ENCODE measurements around the gene ATF3.
A peak's percentile ranks its signal among the peaks of the same experiment; 100 is the strongest.
"Not testable (repeated sequence)": the region's sequence is repeated elsewhere in the genome, so short reads cannot be mapped to it uniquely, and the experiment has no call there.

ATF3 gene

DNA sequence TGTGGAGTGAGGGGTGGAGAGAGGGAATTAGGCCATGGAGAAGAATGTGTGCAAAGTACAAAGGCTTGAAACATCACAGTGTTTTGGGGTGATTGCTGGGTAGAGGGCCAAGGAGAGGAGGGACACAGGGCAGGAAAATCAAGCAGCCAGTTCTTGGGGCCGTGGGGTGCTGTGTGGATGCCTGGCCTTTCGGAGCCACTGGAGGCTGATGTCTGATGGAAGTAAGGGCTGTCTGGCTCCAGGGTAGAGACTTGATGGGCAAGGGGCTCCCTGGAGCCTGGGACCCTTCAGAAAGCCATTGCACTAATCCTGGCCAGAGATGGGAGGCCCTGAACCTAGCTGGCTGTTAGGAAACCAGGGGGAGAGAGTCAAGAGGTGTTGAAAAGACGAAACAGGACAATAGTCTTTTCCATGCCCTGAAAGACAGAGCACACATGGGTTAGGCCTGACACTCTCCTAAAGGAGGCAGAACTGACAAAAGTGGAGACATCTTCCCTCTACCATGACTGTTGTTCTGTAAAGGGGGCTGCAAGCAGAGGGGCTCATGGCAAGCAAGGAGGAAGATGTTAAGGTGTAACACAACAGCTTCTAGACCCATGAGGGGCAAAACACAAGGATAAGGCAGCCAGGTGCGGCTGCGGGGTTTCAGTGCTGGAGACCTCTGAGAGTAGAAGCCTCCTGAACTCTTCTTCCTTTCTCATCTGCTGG is 21.0 kb downstream of the ATF3 start:
- no peak for DNase-seq

GRCh38 chr1:212630158-212630900 is 21.8 kb downstream of the ATF3 start:
- peak; percentile 69 for DNase-seq

DNA sequence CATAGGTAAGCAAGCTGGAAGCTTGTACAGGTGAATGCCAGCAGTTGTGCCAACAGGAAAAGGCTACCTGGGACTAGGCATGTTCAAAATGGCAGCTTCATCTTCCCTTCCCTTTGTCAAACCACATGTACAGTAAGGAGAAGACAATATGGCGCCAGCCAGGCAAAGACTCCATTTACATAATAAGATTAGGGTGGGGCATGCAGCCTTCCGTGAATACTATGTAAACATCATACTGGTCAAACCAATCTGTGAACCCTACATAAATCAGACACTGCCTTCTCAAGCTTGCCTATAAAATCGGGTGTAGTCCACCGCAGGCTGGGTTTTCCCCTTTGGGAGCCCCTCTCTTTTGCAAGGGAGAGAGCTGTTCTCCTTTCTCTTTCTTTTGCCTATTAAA is 24.6 kb downstream of the ATF3 start:
- DNase-seq = no peak

- no peak for DNase-seq
These were observed 25.7 kb downstream of the ATF3 start for GRCh38 chr1:212634252-212634651.

- no peak for DNase-seq
These were observed 26.6 kb downstream of the ATF3 start for GRCh38 chr1:212635141-212635631.

DNA sequence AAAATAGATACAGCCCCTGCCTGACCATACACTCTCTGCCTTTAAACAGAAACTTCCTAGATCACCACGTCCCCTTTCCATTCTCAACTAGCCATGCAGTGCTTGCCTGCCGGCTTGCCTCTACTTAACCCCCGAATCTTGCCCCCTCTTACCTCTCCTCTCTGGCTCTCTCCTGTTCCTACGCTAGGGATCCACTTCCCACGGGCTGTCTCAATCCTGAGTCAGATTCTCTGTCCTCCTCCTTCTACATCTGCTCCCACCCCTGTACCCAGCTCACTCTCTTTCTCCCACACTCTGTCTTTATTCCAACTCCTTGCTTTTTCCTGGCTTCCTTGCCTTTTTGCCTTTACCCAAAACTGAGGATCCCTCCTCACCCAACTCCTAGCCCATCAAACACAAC is 29.3 kb downstream of the ATF3 start:
- no peak for DNase-seq

DNA sequence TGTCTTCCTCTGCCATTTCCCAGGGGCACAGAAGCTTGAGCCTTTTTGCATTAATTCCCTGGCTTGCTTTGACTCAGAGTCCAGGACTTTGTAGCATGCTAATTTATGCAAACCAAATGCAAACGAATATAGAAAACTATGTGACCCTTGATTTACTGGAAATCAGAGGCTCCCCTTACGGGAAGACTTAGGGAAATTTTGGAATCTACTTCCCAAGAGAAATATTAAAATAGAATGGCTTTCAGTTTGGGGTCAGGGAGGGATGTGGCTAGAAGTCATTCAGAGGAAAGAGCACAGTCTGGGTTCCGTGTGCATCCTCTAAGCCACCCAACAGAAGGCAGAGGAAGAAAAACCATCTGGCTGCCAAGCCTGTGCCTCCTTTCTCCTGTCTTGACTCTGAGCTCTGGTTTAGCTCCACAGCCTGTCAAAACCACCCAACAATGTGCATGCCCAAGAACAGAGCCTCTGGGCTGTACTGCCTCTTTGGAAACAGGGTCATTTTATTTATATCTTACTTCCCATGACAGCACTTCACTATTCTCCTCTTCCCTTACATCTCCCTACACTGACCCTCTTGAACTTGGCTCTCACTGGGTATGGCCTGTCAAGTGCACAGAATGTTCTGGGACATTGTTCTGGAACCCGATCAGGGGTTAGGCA is 30.1 kb downstream of the ATF3 start:
- DNase-seq = no peak

DNA sequence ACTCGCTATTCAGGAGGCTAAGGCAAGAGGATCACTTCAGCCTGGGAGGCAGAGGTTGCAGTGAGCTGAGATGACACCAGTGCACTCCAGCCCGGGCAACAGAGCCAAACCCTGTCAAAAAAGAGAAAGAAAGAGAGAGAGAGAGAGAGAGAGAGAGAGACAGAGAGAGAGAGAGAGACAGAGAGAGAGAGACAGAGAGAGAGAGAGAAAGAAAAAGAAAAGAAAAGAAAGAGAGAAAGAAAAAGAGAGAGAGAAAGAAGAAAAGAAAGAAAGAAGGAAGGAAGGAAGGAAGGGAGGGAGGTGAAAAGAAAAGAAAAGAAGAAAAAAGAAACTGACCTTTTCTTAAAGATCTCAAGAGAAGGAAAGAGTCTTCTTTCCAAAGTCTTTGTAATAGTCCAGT is 31.0 kb downstream of the ATF3 start:
- not testable (repeated sequence) for DNase-seq

GRCh38 chr1:212640223-212640878 is 31.8 kb downstream of the ATF3 start:
- no peak for DNase-seq

DNA sequence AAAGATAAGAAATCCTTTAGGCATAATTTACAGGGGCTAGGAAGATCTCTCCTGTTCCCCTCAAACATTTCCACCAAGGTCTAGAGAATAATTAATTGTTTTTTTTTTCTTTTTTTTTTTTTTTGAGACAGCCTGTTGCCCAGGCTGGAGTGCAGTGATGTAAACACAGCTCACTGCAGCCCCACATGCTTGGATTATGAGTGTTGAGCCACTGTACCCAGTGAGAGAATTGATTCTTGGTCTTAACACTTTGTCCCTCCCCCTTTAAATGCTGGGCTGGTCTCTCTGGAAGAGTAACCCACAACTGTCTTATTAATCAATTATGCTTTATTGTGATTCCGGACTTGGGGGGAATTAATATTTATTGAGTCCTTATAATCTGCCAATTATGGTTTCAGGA is 33.4 kb downstream of the ATF3 start:
- no peak for DNase-seq

- no peak for DNase-seq
These were observed 35.3 kb downstream of the ATF3 start for GRCh38 chr1:212643877-212644276.

DNA sequence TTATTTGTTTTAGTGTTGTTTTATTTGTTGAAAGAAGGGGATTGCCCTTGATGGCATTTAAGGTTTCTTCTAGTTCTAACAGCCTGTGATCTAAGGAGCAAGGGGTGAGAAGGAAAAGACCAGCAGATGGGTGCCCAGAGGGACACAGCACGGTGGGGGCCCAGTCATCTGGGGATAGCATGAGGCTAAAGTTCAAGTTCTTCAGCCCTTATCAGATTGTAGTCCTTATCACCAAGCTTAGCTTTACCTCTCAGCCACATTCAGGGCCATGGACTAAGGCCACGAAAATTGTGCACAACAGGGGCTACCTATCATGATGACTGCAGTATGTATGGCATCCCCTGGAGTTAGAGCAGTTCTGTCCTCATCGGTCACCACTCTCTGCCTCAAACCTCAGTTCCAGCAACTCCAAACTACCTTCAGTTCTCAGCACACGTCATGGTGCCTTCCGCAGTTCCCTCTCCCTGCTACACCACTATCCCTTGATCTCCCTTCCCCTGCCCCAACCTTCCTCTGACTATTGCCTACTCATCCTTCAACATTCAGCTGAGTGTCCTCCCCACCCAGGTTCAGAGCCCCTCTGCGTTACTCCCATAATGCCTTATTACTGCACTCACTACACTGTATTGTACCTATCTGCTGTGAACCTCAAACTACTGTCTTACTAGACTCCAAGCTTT is 36.4 kb downstream of the ATF3 start:
- DNase-seq = no peak

DNA sequence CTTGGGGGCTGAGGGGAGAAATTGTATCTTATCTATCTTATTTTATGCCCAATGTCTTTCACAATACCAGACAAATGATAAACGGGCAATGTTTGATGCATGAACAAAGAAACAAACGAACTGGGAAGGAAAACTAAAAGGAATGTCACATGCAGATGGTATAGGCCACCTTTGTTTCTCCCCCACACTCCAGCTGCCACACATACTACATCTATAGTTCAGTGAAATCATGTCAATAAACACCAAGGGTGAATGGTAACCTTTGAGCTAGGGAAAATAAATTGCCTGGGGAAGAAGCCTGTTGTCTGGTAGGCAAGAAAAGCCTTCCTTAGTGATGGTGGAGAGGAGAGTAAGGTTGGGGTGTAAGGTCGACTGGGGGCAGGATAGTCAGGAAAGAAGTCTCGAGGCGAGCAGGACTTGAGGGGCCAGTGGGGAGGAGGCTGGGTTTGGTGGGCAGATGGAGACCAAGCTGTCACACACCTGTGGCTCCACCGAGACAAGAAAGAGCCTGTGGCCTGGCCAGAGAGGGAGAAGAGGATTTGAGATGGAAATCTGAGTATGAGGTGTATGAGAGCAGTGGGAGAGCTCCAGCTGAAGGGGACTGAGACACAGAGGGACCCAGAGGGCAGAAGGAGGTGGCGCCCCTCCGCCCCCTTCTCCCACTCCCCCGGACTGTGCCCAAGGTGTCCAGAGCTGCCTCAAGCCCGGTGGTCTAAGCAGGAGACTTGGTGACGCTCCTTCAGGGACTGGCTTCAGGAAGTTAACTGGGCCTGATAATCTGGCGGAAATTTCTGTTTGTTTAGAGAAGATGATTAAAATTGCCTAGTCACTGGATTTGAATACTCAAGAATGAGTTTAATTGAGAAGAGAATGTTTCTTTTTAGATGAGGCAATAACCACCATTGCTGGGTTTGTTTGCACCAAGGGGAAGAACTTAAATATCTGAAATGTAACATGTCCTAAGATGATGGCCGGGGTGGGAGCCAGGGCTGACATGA is 37.3 kb downstream of the ATF3 start:
- DNase-seq = no peak

GRCh38 chr1:212646588-212646987 is 38.0 kb downstream of the ATF3 start:
- no peak for DNase-seq

DNA sequence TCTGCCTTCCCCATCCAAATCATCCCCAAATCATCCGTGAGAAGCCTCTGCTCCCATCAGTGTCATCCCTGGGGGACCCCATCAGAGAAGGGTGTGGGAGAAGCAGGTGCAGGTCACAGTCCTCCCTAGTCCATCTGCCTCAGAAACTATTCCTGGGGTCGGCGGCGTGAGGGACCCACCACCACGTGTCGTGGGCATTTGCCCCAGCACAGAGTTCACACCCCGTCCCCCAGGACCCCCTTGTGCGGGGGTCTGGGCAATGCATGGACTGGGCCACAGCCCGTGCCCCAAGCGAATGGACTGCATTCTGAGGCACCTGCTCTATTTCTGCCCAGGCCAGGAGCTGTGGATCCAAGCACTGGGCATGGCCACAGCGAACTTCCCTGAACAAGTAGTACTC is 38.4 kb downstream of the ATF3 start:
- DNase-seq = no peak

GRCh38 chr1:212648431-212648830 is 39.9 kb downstream of the ATF3 start:
- no peak for DNase-seq

GRCh38 chr1:212649020-212649419 is 40.5 kb downstream of the ATF3 start:
- no peak for DNase-seq

- DNase-seq = no peak
These were observed 41.7 kb downstream of the ATF3 start for GRCh38 chr1:212650228-212650627.

- no peak for DNase-seq
These were observed 43.0 kb downstream of the ATF3 start for GRCh38 chr1:212651521-212651920.

DNA sequence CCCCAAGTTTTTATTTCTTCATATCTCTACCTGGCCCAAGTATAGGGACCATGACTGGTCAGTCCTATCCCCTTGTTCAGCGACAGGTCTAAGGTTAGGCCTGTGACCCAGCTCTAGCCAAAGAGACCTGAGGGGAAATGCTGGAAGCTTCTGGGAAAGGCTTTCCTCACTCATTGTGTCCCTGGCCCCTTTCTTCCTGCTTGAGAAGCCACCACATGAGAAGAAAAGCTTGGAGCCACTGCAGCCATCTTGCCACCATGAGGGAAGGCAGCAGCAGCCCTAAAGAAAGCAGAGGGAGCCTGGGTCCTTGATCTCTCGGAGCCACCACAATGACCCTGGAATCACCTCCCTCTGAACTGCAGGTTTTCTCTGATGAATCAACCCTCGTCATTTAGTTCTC is 43.4 kb downstream of the ATF3 start:
- no peak for DNase-seq

DNA sequence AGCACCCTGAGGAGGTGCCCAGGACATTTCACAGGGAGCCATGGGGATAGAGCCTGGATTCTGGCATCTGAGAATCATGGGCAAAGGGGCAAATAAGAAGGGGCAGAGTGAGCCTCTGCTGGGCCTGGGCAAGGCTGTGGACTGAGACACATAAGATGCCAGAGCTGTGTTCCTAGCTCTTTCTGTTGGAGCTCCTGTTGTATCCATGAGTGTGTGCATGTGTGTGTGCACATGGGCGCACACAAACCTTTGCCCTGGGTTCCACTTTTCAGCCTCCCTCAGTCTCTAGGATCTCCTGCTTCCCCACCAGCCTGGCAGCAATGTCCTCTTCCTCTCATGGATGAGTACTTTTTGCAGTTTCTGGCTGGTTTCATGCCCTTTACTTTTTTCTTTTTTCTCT is 44.0 kb downstream of the ATF3 start:
- no peak for DNase-seq
